ENCODE data around the gene PYURF.

PYURF gene

DNA sequence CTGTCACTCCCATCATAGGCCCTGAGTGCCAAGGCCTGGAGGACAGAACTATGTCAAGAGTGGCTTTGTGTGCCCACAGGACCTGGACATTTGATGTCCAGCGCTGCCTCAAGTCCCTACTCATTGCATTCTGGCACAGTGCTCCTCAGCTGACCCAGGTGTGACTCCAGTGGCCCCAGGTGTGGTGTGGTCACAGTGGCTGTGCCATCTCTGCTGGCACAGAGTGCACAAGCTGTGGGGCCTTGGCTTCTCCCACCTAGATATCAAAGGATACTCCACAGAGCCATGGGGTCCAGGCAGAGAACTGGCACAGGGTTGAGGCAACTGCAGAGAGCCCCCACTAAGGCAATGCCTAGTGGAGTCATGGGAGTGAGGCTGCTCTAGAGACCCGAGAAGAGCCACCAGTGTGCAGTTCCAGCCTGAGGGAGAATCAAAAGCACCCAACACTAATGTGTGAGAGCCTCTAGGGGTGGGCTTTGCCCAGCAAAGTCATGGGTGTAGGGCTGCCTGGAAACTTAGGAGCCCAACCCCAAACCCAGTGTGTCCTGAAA, 25.6 kb downstream of the PYURF start:
- H3K27ac Mint-ChIP-seq: no peak overlapping the region
- H3K4me3 Mint-ChIP-seq: no peak overlapping the region
- peaks cover 3% of the 10 kb centered on the region for H3K27me3 Mint-ChIP-seq (ENCODE audit: low read depth, poor library complexity)
- TF ChIP-seq, protein P1, sequence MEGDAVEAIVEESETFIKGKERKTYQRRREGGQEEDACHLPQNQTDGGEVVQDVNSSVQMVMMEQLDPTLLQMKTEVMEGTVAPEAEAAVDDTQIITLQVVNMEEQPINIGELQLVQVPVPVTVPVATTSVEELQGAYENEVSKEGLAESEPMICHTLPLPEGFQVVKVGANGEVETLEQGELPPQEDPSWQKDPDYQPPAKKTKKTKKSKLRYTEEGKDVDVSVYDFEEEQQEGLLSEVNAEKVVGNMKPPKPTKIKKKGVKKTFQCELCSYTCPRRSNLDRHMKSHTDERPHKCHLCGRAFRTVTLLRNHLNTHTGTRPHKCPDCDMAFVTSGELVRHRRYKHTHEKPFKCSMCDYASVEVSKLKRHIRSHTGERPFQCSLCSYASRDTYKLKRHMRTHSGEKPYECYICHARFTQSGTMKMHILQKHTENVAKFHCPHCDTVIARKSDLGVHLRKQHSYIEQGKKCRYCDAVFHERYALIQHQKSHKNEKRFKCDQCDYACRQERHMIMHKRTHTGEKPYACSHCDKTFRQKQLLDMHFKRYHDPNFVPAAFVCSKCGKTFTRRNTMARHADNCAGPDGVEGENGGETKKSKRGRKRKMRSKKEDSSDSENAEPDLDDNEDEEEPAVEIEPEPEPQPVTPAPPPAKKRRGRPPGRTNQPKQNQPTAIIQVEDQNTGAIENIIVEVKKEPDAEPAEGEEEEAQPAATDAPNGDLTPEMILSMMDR (IDR thresholded peaks at IDR 0.05): no peak
- H3K36me3 Mint-ChIP-seq (ENCODE audit: low read depth): no peaks in the 10 kb centered on the region
- H3K9me3 Mint-ChIP-seq: no peaks in the 10 kb centered on the region
- no peaks in the 10 kb centered on the region for H3K4me1 Mint-ChIP-seq
- DNase-seq: no peak

DNA sequence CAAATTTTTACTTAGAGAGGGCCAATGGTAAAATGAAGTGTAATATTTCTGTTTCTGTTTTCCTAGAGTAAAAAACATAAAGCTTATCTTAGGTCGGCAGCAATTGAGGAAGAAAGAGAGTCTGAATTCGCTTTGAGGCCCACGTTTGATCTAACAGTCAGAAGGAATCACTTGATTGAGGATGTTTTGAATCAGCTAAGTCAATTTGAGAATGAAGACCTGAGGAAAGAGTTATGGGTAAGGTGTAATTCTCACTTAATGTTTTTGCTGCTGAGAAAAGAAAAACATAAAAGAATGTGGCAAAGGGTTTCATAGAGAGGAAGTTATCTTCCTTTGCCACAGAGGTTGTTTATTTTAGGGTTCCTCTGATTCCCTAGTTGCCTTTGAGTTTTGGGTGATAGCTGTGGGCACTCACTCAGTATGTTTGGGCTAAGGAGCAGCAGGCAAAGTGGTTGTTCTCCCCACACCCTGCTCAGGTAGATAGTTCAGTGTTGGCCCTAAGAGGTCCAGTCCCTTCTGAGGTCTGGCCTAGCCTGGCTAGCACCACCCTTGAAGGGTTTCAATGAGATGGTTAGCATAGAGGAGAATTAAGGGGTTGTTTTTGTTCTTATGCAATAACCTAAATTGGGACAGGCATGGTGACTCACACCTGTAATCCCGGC, 34.3 kb downstream of the PYURF start:
- no peak overlapping the region for H3K27ac Mint-ChIP-seq
- TF ChIP-seq, protein P1 (IDR thresholded peaks at IDR 0.05): no peak
- H3K27me3 Mint-ChIP-seq (ENCODE audit: low read depth, poor library complexity): no peaks in the 10 kb centered on the region
- no peak for DNase-seq
- H3K4me1 Mint-ChIP-seq: peaks cover 13% of the 10 kb centered on the region
- H3K4me3 Mint-ChIP-seq: no peak overlapping the region
- H3K36me3 Mint-ChIP-seq (ENCODE audit: low read depth): no peaks in the 10 kb centered on the region
- no peaks in the 10 kb centered on the region for H3K9me3 Mint-ChIP-seq

DNA sequence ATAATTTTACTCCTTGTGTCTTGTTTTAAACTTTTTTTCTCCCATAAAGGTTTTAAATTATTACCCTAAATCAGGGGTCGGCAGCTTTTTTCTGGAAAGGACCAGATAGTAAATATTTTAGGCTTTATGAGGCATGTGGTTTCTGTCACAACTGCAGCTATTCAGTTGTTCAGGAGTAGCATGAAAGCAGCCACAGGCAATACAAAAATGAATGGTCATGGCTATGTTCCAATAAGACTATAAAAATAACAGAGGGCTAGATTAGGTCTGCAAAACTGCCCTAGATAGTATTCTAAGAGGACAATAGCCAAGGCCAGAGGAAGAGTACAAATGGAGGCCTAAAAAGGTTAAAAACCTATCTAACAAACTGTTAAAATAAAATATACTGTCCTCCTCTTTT, 42.0 kb downstream of the PYURF start:
- H3K27me3 Mint-ChIP-seq (ENCODE audit: low read depth, poor library complexity): no peaks in the 10 kb centered on the region
- no peak for DNase-seq

DNA sequence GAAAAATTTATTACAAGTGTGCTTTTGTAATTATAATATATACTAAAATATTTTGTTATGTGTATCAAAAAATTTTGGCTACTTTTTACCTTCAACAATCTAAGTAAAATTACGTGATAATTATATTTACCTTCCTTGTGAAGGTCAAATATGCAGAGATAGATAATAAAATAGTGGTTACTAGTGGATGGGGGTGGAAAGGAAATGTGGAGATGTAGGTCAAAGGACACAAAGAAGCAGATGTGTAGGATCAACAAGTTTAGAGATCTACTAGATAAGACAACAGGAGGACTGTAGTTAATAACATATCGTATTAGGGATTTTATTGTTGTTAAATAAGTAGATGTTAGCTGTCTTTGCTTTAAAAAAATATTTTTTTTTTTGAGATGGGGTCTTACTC, 45.3 kb downstream of the PYURF start:
- Mint-ChIP-seq H3K27ac (no peak overlapping the region), H3K27me3 (ENCODE audit: low read depth, poor library complexity) (peaks cover 2% of the 10 kb centered on the region)
- TF ChIP-seq, protein P1 (IDR thresholded peaks at IDR 0.05): no peak

More for the DNA sequence above, 42.0 kb downstream of the PYURF start:
- Mint-ChIP-seq H3K4me3 (no peak overlapping the region), H3K4me1 (peaks cover 5% of the 10 kb centered on the region), H3K9me3 (no peaks in the 10 kb centered on the region), H3K36me3 (ENCODE audit: low read depth) (no peaks in the 10 kb centered on the region), H3K27ac (no peak overlapping the region)
- TF ChIP-seq, protein P1 (IDR thresholded peaks at IDR 0.05): no peak

DNA sequence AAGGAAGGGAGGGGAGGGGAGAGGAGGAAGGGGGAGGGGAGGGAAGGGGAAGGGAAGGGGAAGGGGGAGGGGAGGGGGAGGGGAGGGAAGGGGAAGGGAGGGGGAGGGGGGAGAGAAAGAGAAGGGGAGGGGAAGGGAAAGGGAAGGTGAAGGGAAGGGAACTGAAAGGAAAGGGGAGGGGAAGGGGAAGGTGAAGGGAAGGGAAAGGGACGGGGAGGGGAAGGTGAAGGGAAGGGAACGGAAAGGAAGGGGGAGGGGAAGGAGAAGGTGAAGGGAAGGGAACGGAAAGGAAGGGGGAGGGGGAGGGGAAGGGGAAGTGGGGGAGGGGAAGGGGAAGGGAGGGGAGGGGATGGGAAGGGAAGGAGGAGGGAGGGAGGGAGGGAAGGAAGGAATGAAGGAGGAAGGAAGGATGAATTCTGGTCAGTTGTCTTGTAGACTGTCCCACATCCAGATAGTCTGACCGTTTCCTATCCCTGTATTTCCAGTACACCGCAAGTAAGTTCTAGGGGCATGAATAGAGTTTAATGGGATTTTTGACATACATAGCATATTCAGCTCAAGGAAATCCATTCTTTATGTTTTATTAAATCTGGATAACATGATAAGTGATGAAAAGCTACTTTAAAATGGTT, 46.2 kb downstream of the PYURF start:
- TF ChIP-seq, protein P1 (IDR thresholded peaks at IDR 0.05): no peak
- H3K27ac Mint-ChIP-seq: no peak overlapping the region
- no peaks in the 10 kb centered on the region for H3K36me3 Mint-ChIP-seq (ENCODE audit: low read depth)
- no peaks in the 10 kb centered on the region for H3K4me1 Mint-ChIP-seq
- DNase-seq: no peak
- H3K27me3 Mint-ChIP-seq (ENCODE audit: low read depth, poor library complexity): peaks cover 2% of the 10 kb centered on the region
- H3K4me3 Mint-ChIP-seq: no peak overlapping the region
- H3K9me3 Mint-ChIP-seq: no peaks in the 10 kb centered on the region

More for the DNA sequence above, 45.3 kb downstream of the PYURF start:
- Mint-ChIP-seq H3K4me3 (no peak overlapping the region), H3K4me1 (no peaks in the 10 kb centered on the region), H3K36me3 (ENCODE audit: low read depth) (no peaks in the 10 kb centered on the region), H3K9me3 (no peaks in the 10 kb centered on the region)
- DNase-seq: no peak
